ENCODE results near the gene ERBB4. TPM values are rescaled to one million over a fixed set of nuclear protein-coding genes. Genes with fewer than 3 reads are reported as not detected.

ERBB4 gene
- total RNA-seq, 1 donor from 2014 or later = 2.1 TPM

Small RNA genes lying within 50 kb of the gene (small RNA-seq; reads per million reads assigned to genes)
- gene MIR548F2 (ENCODE audit: low replicate concordance) (not detected), gene RNA5SP119 (ENCODE audit: low replicate concordance) (not detected)

All from skin of body (tissue), 2 donors.